Measurements from ENCODE around the gene SLC40A1.

The SLC40A1 gene

GRCh38 chr2:189560273-189560586 is 20.4 kb downstream of the SLC40A1 start:
- CTCF ChIA-PET, result interaction anchor here (0.6 kb wide), 1 partner anchor 20 kb away, joined by 4 read pairs; the partner anchor contains the start of gene SLC40A1
- no peak overlapping the region for H3K27ac ChIP-seq
- POLR2A ChIA-PET (ENCODE audit: low non-redundant PET), result no interaction called here
- DNase-seq (ENCODE audit: low spot score), result no peak
- TF ChIP-seq, protein P1, sequence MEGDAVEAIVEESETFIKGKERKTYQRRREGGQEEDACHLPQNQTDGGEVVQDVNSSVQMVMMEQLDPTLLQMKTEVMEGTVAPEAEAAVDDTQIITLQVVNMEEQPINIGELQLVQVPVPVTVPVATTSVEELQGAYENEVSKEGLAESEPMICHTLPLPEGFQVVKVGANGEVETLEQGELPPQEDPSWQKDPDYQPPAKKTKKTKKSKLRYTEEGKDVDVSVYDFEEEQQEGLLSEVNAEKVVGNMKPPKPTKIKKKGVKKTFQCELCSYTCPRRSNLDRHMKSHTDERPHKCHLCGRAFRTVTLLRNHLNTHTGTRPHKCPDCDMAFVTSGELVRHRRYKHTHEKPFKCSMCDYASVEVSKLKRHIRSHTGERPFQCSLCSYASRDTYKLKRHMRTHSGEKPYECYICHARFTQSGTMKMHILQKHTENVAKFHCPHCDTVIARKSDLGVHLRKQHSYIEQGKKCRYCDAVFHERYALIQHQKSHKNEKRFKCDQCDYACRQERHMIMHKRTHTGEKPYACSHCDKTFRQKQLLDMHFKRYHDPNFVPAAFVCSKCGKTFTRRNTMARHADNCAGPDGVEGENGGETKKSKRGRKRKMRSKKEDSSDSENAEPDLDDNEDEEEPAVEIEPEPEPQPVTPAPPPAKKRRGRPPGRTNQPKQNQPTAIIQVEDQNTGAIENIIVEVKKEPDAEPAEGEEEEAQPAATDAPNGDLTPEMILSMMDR (conservative IDR thresholded peaks at IDR 0.05; ENCODE audit: low read depth), result no peak

- POLR2A ChIA-PET (ENCODE audit: low non-redundant PET), result no interaction called here
- no peak for DNase-seq (ENCODE audit: low spot score)
- TF ChIP-seq, protein P1 (conservative IDR thresholded peaks at IDR 0.05; ENCODE audit: low read depth), result no peak
- CTCF ChIA-PET, result interaction anchor here (0.6 kb wide), 1 partner anchor 21 kb away, joined by 4 read pairs; the partner anchor contains the start of gene SLC40A1
- H3K27ac ChIP-seq, result no peak overlapping the region
Measured at GRCh38 chr2:189559579-189560272, 20.9 kb downstream of the SLC40A1 start.

- CTCF ChIA-PET, result interaction anchor here (0.6 kb wide), 1 partner anchor 146 kb away, joined by 3 read pairs; no protein-coding TSS in a partner anchor
- DNase-seq (ENCODE audit: low spot score), result no peak
- POLR2A ChIA-PET (ENCODE audit: low non-redundant PET), result no interaction called here
- TF ChIP-seq, protein P1 (conservative IDR thresholded peaks at IDR 0.05; ENCODE audit: low read depth), result no peak
- H3K27ac ChIP-seq, result no peak overlapping the region
Measured at GRCh38 chr2:189558516-189559272, 21.9 kb downstream of the SLC40A1 start.

DNA sequence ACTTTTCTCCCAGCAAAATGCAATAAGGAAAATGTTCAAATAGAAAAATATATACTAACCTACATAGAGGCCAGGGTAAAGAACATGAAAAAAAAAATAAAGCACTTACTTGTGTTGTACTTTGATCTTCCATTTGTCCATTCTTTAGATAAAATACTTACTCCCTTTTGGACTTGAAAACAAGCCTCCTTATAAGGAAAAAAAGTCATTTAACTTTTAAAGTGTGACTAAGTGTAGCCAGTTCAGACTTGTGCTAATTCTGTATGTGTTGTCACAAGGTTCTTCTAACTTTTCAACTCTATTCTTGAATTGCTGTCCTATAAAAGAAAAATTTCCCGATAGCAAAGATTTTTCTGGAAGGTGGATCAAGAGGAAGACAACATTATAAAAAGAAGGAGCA is 23.2 kb downstream of the SLC40A1 start:
- CTCF ChIA-PET, result no interaction called here
- DNase-seq (ENCODE audit: low spot score), result no peak

GRCh38 chr2:189556526-189556925 is 24.1 kb downstream of the SLC40A1 start:
- CTCF ChIA-PET, result no interaction called here
- POLR2A ChIA-PET (ENCODE audit: low non-redundant PET), result no interaction called here
- TF ChIP-seq, protein P1 (conservative IDR thresholded peaks at IDR 0.05; ENCODE audit: low read depth), result no peak
- H3K27ac ChIP-seq, result no peak overlapping the region
- DNase-seq (ENCODE audit: low spot score), result no peak

More for the DNA sequence above, 23.2 kb downstream of the SLC40A1 start:
- POLR2A ChIA-PET (ENCODE audit: low non-redundant PET), result no interaction called here
- no peak overlapping the region for H3K27ac ChIP-seq
- TF ChIP-seq, protein P1 (conservative IDR thresholded peaks at IDR 0.05; ENCODE audit: low read depth), result no peak

GRCh38 chr2:189555232-189555631 is 25.4 kb downstream of the SLC40A1 start:
- ChIA-PET POLR2A (ENCODE audit: low non-redundant PET) (no interaction called here), CTCF (no interaction called here)
- H3K27ac ChIP-seq, result no peak overlapping the region
- DNase-seq (ENCODE audit: low spot score), result no peak
- TF ChIP-seq, protein P1 (conservative IDR thresholded peaks at IDR 0.05; ENCODE audit: low read depth), result no peak

Data from RWPE1 (cell line).